Measurements from ENCODE around the gene MCEMP1.

The MCEMP1 gene

DNA sequence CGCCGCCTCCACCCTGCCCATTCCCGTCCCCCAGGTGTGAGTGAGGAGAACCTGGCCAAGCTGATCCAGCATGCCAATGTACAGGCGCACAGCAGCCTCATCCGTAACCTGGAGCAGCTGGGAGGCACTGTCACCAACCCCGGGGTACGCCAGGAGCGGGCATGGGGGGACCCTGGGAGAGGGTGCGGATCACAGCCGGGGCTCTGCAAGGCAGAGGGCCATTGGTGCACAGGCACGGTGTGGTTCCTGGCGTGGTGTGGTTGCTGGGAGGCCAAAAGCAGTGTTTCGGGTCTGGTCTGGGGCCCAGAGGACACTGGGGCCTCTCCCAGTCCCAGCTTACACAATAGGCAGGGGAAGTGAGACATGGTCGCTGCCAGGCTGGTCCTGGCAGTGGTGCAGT, 31.7 kb upstream of the MCEMP1 start:
- TF ChIP-seq FOXP2 (optimal IDR thresholded peaks at IDR 0.05; ENCODE audit: borderline replicate concordance, extremely low read depth, extremely low read length, insufficient read depth) (no peak), POLR2AphosphoS5 (IDR thresholded peaks at IDR 0.05; ENCODE audit: low read depth, low read length) (no peak), SIN3A (IDR thresholded peaks at IDR 0.05; ENCODE audit: borderline replicate concordance, insufficient read depth, low read length) (no peak), REST (IDR thresholded peaks at IDR 0.05; ENCODE audit: insufficient read depth in 1 of 2, low read depth in 2 of 2, low read length in 2 of 2) (no peak), TAF1 (IDR thresholded peaks at IDR 0.05; ENCODE audit: borderline replicate concordance, insufficient read depth, low read length) (no peak)

- TF ChIP-seq POLR2AphosphoS5 (IDR thresholded peaks at IDR 0.05; ENCODE audit: low read depth, low read length) (no peak), FOXP2 (optimal IDR thresholded peaks at IDR 0.05; ENCODE audit: borderline replicate concordance, extremely low read depth, extremely low read length, insufficient read depth) (no peak), REST (IDR thresholded peaks at IDR 0.05; ENCODE audit: insufficient read depth in 1 of 2, low read depth in 2 of 2, low read length in 2 of 2) (no peak), SIN3A (IDR thresholded peaks at IDR 0.05; ENCODE audit: borderline replicate concordance, insufficient read depth, low read length) (no peak), TAF1 (IDR thresholded peaks at IDR 0.05; ENCODE audit: borderline replicate concordance, insufficient read depth, low read length) (no peak)
Observed at GRCh38 chr19:7645656-7646425, 31.0 kb upstream of the MCEMP1 start.

DNA sequence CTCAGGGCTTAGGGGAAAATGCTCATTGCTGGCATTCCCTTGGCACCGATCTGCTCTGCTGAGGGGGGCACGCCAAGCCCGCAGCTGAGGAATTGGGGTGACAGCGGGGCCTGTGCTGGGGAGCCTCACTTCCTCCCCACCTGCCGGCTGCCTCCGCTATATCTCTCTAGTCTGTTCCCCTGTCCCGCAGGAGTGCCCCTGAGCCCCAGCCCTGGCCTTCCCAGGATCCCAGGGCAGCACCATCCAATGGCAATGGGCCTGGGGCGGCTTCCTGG, 30.5 kb upstream of the MCEMP1 start:
- no peak for TF ChIP-seq TAF1 (IDR thresholded peaks at IDR 0.05; ENCODE audit: borderline replicate concordance, insufficient read depth, low read length)
- TF ChIP-seq FOXP2 (optimal IDR thresholded peaks at IDR 0.05; ENCODE audit: borderline replicate concordance, extremely low read depth, extremely low read length, insufficient read depth), result no peak
- TF ChIP-seq POLR2AphosphoS5 (IDR thresholded peaks at IDR 0.05; ENCODE audit: low read depth, low read length), result no peak
- no peak for TF ChIP-seq REST (IDR thresholded peaks at IDR 0.05; ENCODE audit: insufficient read depth in 1 of 2, low read depth in 2 of 2, low read length in 2 of 2)
- no peak for TF ChIP-seq SIN3A (IDR thresholded peaks at IDR 0.05; ENCODE audit: borderline replicate concordance, insufficient read depth, low read length)

DNA sequence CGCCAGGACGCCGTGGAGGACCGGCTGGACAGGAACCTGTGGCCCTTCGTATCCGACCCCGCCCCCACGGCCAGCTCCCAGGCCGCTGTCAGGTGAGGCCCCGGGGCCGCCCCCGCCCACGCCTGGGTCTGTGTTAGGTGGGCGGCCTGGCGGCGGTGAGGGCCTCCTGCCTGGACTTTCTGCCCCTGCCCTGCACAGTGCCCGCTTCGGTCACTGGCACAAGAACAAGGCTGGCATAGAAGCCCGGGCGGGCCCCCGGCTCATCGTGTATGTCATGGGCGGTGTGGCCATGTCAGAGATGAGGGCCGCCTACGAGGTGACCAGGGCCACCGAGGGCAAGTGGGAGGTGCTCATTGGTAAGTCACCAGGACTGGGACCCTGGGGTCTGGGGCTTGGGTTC, 29.7 kb upstream of the MCEMP1 start:
- TF ChIP-seq TAF1 (IDR thresholded peaks at IDR 0.05; ENCODE audit: borderline replicate concordance, insufficient read depth, low read length) (no peak), POLR2AphosphoS5 (IDR thresholded peaks at IDR 0.05; ENCODE audit: low read depth, low read length) (no peak), REST (IDR thresholded peaks at IDR 0.05; ENCODE audit: insufficient read depth in 1 of 2, low read depth in 2 of 2, low read length in 2 of 2) (no peak), SIN3A (IDR thresholded peaks at IDR 0.05; ENCODE audit: borderline replicate concordance, insufficient read depth, low read length) (no peak), FOXP2 (optimal IDR thresholded peaks at IDR 0.05; ENCODE audit: borderline replicate concordance, extremely low read depth, extremely low read length, insufficient read depth) (no peak)

Measured in PFSK-1 (cell line).